Tibial artery (tissue), 4 donors: ENCODE measurements around the gene COQ8B.

ENCODE experiments used
- DNase-seq, 2 donors: peaks; one replicate each; pipeline ENCODE4 v3.0.0-alpha.2; 2019
- H3K27ac ChIP-seq, 2 donors: fragments of 200-600 bp; sonication (generic) in 1 of 2; 1 replicate in 1 of 2; 2 replicates in 1 of 2; pipeline ENCODE4 v1.5.1; 2018 to 2019; ENCODE audit warnings: mild to moderate bottlenecking in 1 of 2
- H3K27me3 ChIP-seq, 2 donors: fragments of 200-600 bp; sonication (generic) in 1 of 2; one replicate each; pipeline versions ENCODE4 v1.5.1 to v1.6.0; 2016 to 2019
- H3K36me3 ChIP-seq, 3 donors: fragments of 200-600 bp; sonication (generic) in 2 of 3; one replicate each; pipeline ENCODE4 v1.5.1; 2016 to 2019; ENCODE audit warnings: mild to moderate bottlenecking in 2 of 3
- H3K4me1 ChIP-seq, 4 donors: fragments of 200-600 bp; sonication (generic) in 2 of 4; 1 replicate in 3 of 4; 2 replicates in 1 of 4; pipeline ENCODE4 v1.5.1; 2016 to 2019
- H3K4me3 ChIP-seq, 2 donors: fragments of 200-600 bp; sonication (generic) in 1 of 2; 1 replicate in 1 of 2; 2 replicates in 1 of 2; pipeline ENCODE4 v1.5.1; 2018 to 2019; ENCODE audit warnings: mild to moderate bottlenecking in 2 of 2
- H3K9me3 ChIP-seq, 3 donors: fragments of 200-600 bp; sonication (generic) in 1 of 3; one replicate each; pipeline ENCODE4 v1.5.1; 2016 to 2019
- CTCF ChIP-seq, 2 experiments: fragments of 200-600 bp in 1 of 2; fragments of 450-650 bp in 1 of 2; IDR thresholded peaks; one replicate each; pipeline ENCODE4 v1.5.1; 2017 to 2019; ENCODE audit warnings: antibody characterized with exemption in 2 of 2, mild to moderate bottlenecking in 1 of 2, moderate library complexity in 1 of 2
- intact Hi-C: fragments of 100-400 bp; cut with DNase I; formaldehyde crosslinking; loops from one replicate; pipeline ENCODE4 v1.15.0; 2023; ENCODE audit warnings: low total_unique reads

Gene COQ8B

GRCh38 chr19:40685563-40685962 is 31.1 kb downstream of the COQ8B start:
- Histone ChIP-seq H3K4me1 (peaks cover 0 to 32% (median 21%) of the 10 kb centered on the region in 4 donors), H3K27ac (no peak overlapping the region), H3K27me3 (no peaks in the 10 kb centered on the region), H3K9me3 (no peaks in the 10 kb centered on the region), H3K4me3 (no peak overlapping the region), H3K36me3 (peaks cover 48 to 67% (median 58%) of the 10 kb centered on the region in 3 donors)
- TF ChIP-seq CTCF (IDR thresholded peaks at IDR 0.05) = no peak
- intact Hi-C loops = no loop called here
- no peak for DNase-seq

- peaks cover 53 to 72% (median 63%) of the 10 kb centered on the region in 3 donors for H3K36me3 ChIP-seq
- H3K4me3 ChIP-seq = no peak overlapping the region
- no peak for DNase-seq
- no peaks in the 10 kb centered on the region for H3K9me3 ChIP-seq
- H3K4me1 ChIP-seq = peaks cover 0 to 29% (median 21%) of the 10 kb centered on the region in 4 donors
- no peaks in the 10 kb centered on the region for H3K27me3 ChIP-seq
- intact Hi-C loops = no loop called here
- no peak for TF ChIP-seq CTCF (IDR thresholded peaks at IDR 0.05)
- H3K27ac ChIP-seq = no peak overlapping the region
Observed at GRCh38 chr19:40685016-40685526, 31.6 kb downstream of the COQ8B start.

GRCh38 chr19:40684280-40684679 is 32.4 kb downstream of the COQ8B start:
- H3K4me3 ChIP-seq = no peak overlapping the region
- H3K9me3 ChIP-seq = no peaks in the 10 kb centered on the region
- no peaks in the 10 kb centered on the region for H3K27me3 ChIP-seq
- peaks cover 61 to 79% (median 69%) of the 10 kb centered on the region in 3 donors for H3K36me3 ChIP-seq
- intact Hi-C loops = no loop called here
- peaks cover 0 to 24% (median 18%) of the 10 kb centered on the region in 4 donors for H3K4me1 ChIP-seq
- no peak for TF ChIP-seq CTCF (IDR thresholded peaks at IDR 0.05)
- DNase-seq = no peak
- H3K27ac ChIP-seq = no peak overlapping the region

- H3K27me3 ChIP-seq = no peaks in the 10 kb centered on the region
Observed at GRCh38 chr19:40683437-40683836, 33.2 kb downstream of the COQ8B start.

GRCh38 chr19:40682431-40682964 is 34.2 kb downstream of the COQ8B start:
- no peak for TF ChIP-seq CTCF (IDR thresholded peaks at IDR 0.05)
- Histone ChIP-seq H3K4me3 (no peak overlapping the region), H3K9me3 (no peaks in the 10 kb centered on the region), H3K4me1 (peaks cover 0 to 6% (median 5%) of the 10 kb centered on the region in 4 donors), H3K27ac (no peak overlapping the region), H3K36me3 (peaks cover 79 to 97% (median 87%) of the 10 kb centered on the region in 3 donors), H3K27me3 (no peaks in the 10 kb centered on the region)
- no peak for DNase-seq
- intact Hi-C loops = no loop called here

More at GRCh38 chr19:40683437-40683836, 33.2 kb downstream of the COQ8B start:
- DNase-seq = no peak
- H3K36me3 ChIP-seq = peaks cover 69 to 87% (median 77%) of the 10 kb centered on the region in 3 donors
- H3K27ac ChIP-seq = no peak overlapping the region
- H3K4me3 ChIP-seq = no peak overlapping the region
- H3K9me3 ChIP-seq = no peaks in the 10 kb centered on the region
- TF ChIP-seq CTCF (IDR thresholded peaks at IDR 0.05) = no peak
- H3K4me1 ChIP-seq = peaks cover 0 to 15% (median 13%) of the 10 kb centered on the region in 4 donors
- intact Hi-C loops = no loop called here
